NCI-H345 treated with DMSO at 0.1 percent for 48 hours (cell line): ENCODE measurements around the gene PDE1A.

Experiments used
- DNase-seq: peaks from one replicate; lab custom pipeline; 2025; ENCODE audit not compliant: unreplicated experiment; lab: John Stamatoyannopoulos, UW

The PDE1A gene

GRCh38 chr2:182210669-182211068, 216.2 kb downstream of the PDE1A start:
- DNase-seq, result no peak

GRCh38 chr2:182208421-182208820, 218.4 kb downstream of the PDE1A start:
- DNase-seq, result no peak

GRCh38 chr2:182207049-182207746, 219.6 kb downstream of the PDE1A start:
- no peak for DNase-seq

- DNase-seq, result no peak
Observed at GRCh38 chr2:182197529-182197928, 229.3 kb downstream of the PDE1A start.

- no peak for DNase-seq
Observed at GRCh38 chr2:182193291-182193690, 233.5 kb downstream of the PDE1A start.

- no peak for DNase-seq
Observed at GRCh38 chr2:182191061-182191460, 235.8 kb downstream of the PDE1A start.

- DNase-seq, result peak; percentile 27
Observed at GRCh38 chr2:182187130-182187529, 239.7 kb downstream of the PDE1A start.

GRCh38 chr2:182186132-182186735, 240.6 kb downstream of the PDE1A start:
- peak; percentile 55 for DNase-seq

- DNase-seq, result no peak
Observed at GRCh38 chr2:182182436-182182835, 244.4 kb downstream of the PDE1A start.

- DNase-seq, result no peak
Observed at GRCh38 chr2:182181381-182181780, 245.5 kb downstream of the PDE1A start.

- no peak for DNase-seq
Observed at GRCh38 chr2:182179176-182179575, 247.7 kb downstream of the PDE1A start.

GRCh38 chr2:182173944-182174622, 252.8 kb downstream of the PDE1A start:
- DNase-seq, result no peak

- DNase-seq, result no peak
Observed at GRCh38 chr2:182170341-182170740, 256.5 kb downstream of the PDE1A start.

- DNase-seq, result no peak
Observed at GRCh38 chr2:182167882-182168281, 259.0 kb downstream of the PDE1A start.

- DNase-seq, result no peak
Observed at GRCh38 chr2:182166841-182167240, 260.0 kb downstream of the PDE1A start.

GRCh38 chr2:182166406-182166805, 260.4 kb downstream of the PDE1A start:
- DNase-seq, result no peak

GRCh38 chr2:182165202-182165601, 261.6 kb downstream of the PDE1A start:
- no peak for DNase-seq

GRCh38 chr2:182164686-182165085, 262.1 kb downstream of the PDE1A start:
- DNase-seq, result no peak

- DNase-seq, result no peak
Observed at GRCh38 chr2:182163878-182164277, 263.0 kb downstream of the PDE1A start.

- no peak for DNase-seq
Observed at GRCh38 chr2:182148344-182148743, 278.5 kb downstream of the PDE1A start.

GRCh38 chr2:182144776-182145165, 282.1 kb downstream of the PDE1A start:
- DNase-seq, result no peak

- DNase-seq, result no peak
Observed at GRCh38 chr2:182144041-182144775, 282.6 kb downstream of the PDE1A start.
